Limb (tissue), 2 donors: Measurements from ENCODE around the gene ATP4A.

ENCODE experiments used
- DNase-seq, 2 donors: peaks; one replicate each; pipeline ENCODE4 v3.0.0-alpha.2; 2016; ENCODE audit errors: extremely low spot score in 2 of 2

Gene ATP4A

GRCh38 chr19:35524181-35524837, 39.1 kb downstream of the ATP4A start:
- no peak for DNase-seq

DNA sequence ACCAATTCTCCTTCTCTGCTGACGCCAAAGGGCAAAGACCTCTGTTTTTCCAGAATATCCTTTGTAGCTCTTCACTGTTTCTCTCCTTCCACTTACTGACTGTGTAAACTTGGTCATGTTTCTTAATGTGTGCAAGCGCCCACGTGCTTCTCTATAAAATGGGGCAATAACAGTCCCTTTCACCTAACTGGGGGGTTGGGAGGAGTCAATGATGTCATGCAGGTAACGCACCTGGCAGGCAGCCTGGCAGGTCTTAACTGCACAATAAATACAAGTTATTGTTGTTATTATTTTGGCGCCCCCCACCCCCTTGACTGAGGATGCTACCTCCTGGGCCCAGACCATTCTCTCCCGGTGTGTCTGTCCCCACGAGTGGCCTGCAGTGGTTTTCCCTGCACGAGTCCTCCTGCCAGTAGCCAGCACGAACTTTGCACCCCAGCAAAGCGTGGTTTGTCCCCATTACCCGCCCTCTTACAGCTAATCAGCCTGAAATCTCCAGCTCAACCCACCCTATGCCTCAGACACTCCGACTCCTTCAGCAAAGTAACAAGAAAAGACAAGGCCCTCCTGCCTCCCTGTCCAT, 40.6 kb downstream of the ATP4A start:
- no peak for DNase-seq

GRCh38 chr19:35521124-35521743, 42.2 kb downstream of the ATP4A start:
- DNase-seq: no peak

GRCh38 chr19:35519291-35519690, 44.2 kb downstream of the ATP4A start:
- DNase-seq: no peak

DNA sequence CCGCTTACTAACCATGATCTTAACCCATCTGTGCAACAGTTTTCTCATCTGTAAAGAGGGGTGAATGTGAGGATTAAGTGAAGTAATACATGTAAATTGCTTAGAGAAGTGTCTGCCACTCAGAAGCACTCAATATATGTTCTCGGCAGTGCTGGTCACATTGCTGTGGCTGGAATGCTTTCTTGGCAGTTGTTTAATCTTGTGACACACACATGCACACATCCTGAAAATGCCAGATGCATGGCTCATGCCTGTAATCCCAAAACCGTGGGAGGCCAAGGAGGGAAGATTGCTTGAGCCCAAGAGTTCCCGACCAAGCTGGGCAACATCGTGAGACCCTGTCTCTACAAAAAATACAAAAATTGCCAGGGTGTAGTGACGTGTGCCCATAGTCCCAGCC, 45.1 kb downstream of the ATP4A start:
- DNase-seq: no peak

- DNase-seq: no peak
Observed at GRCh38 chr19:35517342-35517741, 46.1 kb downstream of the ATP4A start.

- no peak for DNase-seq
Observed at GRCh38 chr19:35516310-35516709, 47.1 kb downstream of the ATP4A start.

GRCh38 chr19:35514282-35514809, 49.1 kb downstream of the ATP4A start:
- no peak for DNase-seq

DNA sequence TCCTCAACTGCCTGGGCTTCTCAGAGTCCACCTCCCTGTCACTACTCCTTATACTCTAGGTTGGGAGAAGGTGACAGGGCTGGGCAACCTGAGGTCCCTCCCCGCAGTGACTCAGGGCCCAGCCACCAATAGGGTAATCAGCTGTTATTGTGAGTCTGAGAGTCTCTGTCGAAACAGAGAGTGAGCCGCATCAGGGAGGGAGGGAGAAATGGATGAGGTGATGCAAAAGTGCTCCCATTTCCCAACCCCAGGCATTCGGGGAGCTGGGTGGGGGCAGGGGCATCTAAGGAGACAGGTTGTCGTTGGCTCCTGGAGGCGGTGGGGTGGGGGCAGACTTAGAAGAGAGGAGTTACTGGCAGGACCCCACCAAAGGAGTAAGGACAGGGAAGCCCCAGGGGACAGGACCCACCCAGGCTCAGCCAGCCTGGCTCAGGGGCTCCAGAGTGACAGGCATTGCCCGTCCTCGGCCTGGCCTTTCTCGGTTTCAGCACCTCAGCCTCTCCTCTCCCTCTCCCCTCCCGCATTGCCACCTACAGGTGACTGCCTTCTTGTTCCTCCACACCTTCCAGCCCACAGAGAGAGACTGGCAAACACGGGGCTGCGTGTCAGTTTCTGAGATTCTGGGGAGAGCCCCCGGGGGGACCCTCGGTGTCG, 49.7 kb downstream of the ATP4A start, which contains the start of gene DMKN:
DMKN (minus strand) TSS at position 22 of the 654 bp plus-strand sequence. CDS start 174 bp downstream, outside the sequence.
- DNase-seq: no peak

DNA sequence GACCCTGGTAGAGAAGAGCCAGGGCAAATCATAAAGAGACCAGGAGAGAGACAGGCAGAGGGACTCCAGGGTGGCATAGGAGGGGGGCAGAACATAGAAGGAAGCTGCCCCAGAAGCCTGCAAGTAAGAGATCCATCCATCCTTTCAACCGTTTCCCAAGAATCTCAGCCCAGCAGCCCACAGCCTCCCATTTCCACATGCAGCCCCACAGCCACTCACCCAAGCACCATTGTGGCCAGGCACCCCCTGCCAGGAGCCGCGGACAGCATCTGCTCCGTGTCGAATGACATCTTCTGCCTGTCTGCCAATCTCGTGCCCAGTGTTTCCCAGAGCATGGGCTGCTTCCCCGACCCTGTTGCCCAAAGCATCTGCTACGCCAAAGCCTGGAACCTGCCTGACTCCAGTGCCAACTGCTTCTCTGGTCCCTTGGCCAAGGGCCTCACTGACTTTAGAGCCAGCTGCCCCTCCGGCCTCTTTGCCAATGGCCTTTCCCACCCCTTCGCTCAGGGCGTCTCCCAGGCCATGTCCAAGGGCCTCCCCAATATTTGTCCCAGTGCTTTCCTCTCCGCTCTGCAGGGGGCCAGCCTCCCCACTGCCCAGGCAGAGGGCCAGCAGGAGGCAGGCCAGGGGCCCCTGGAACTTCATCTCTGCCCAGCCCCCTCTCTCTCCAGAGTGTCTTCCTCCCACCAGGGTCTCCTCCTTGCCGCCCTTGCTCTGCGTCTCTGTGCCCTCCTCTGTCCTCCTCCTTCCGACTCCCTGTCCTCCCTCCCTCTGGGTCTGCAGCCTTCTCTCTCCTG, 50.4 kb downstream of the ATP4A start:
- no peak for DNase-seq

DNA sequence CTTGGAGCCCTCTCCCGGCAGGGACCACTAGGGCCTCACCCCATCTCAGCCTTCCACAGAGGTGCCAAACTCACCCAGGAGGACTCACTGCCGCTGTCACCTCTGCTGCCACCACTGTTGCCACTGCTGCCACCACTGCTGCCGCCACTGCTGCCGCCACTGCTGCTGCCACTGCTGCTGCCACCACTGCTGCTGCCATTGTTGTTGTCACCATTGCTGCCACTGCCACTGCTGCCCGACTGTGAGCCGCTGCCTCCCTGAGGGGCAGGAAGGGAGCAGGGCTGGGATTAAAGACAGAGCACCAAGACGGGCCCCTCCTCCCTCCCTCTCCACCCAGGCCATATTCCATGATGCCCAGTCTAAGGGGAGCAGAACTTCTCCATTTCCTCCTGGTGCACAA, 52.1 kb downstream of the ATP4A start:
- DNase-seq: no peak

- DNase-seq: no peak
Observed at GRCh38 chr19:35510626-35510964, 52.9 kb downstream of the ATP4A start.

DNA sequence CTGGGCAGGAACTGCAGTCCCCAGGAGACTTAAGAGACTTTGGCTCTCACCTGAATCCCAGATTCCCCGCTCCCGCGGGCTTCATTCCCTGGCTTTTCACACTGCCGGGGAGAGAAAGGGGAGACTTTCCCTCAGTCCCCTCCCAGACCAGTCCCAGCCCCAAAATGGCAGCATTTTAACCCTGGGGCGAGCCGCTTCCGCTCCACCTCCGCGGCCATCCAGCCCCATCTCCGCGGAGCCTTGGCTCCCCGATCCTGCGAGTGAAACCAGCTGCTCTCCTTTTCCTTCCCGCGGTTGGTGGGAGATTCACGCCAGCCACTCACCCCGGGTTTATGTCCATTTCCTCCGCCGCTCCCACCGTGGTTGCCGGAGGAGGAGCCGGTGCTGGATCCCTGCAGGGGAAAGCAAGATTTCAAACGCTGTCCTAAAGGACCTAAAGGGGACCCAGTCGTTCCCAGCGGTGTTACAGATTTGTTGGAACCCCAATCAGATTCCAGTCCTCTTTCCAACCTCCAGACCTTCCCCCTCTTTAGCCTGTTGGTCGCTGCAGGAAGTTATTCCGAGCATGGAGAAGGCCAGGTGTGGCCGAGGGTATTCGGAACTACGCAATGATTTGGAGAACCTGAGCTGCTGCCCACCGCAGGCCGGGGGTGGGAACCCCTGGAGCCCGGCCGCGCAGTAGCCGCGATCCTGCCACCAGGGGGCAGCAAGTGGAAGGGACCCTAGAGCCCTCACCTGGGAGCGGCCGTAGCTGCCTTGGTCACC, 53.4 kb downstream of the ATP4A start:
- peak; percentile 39 to 88 for DNase-seq

GRCh38 chr19:35509018-35509652, 54.3 kb downstream of the ATP4A start:
- no peak for DNase-seq

DNA sequence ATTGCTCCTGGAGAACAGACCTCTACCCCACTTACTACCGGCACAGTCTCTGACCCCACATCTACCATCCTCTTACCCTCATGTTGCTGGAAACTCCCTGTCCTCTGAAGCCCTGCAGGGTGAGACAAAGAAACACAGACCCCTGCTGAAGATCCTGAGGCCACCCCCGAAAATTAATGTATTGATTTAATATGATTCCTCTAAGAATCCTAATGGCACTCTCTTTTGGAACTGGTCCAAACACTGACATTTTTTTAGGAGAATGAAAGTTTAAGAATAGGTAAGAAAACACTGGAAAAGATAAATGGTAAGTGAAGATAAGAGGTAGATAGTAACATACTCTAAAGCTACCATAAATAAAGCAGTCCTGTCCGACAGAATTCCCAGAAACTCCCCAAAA, 55.3 kb downstream of the ATP4A start:
- DNase-seq: no peak

GRCh38 chr19:35507561-35507960, 55.9 kb downstream of the ATP4A start:
- DNase-seq: no peak

- DNase-seq: no peak
Observed at GRCh38 chr19:35506011-35506410, 57.4 kb downstream of the ATP4A start.

- no peak for DNase-seq
Observed at GRCh38 chr19:35502751-35503150, 60.7 kb downstream of the ATP4A start.

- DNase-seq: no peak
Observed at GRCh38 chr19:35501684-35502083, 61.8 kb downstream of the ATP4A start.

GRCh38 chr19:35500611-35501010, 62.8 kb downstream of the ATP4A start:
- no peak for DNase-seq
